ENCODE measurements around the gene CPT1C.

CPT1C gene

GRCh38 chr19:49664171-49665035 is 26.5 kb upstream of the CPT1C start:
- no peaks in the 10 kb centered on the region for H3K27me3 ChIP-seq (ENCODE audit: insufficient read depth, poor library complexity, severe bottlenecking)
- ATAC-seq (ENCODE audit: low read depth), result peak; percentile 79
- H3K4me1 ChIP-seq (ENCODE audit: insufficient read depth, poor library complexity, severe bottlenecking), result no peaks in the 10 kb centered on the region
- H3K4me3 ChIP-seq (ENCODE audit: severe bottlenecking), result peak overlapping the region; percentile 62
- DNase-seq (ENCODE audit: low spot score), result peak; percentile 97
- H3K36me3 ChIP-seq (ENCODE audit: low read depth), result peaks cover 32% of the 10 kb centered on the region
- peak overlapping the region; percentile 83 for H3K27ac ChIP-seq (ENCODE audit: poor library complexity, severe bottlenecking)
- no peaks in the 10 kb centered on the region for H3K9me3 ChIP-seq (ENCODE audit: severe bottlenecking)
- TF ChIP-seq CTCF (IDR thresholded peaks at IDR 0.05; ENCODE audit: poor library complexity, severe bottlenecking), result no peak

GRCh38 chr19:49665036-49665350 is 25.9 kb upstream of the CPT1C start:
- H3K4me3 ChIP-seq (ENCODE audit: severe bottlenecking), result peak overlapping the region; percentile 62
- ATAC-seq (ENCODE audit: low read depth) (no peak; the same call in 2 of the 3 replicates), DNase-seq (ENCODE audit: low spot score) (no peak)
- H3K36me3 ChIP-seq (ENCODE audit: low read depth), result peaks cover 32% of the 10 kb centered on the region
- no peaks in the 10 kb centered on the region for H3K4me1 ChIP-seq (ENCODE audit: insufficient read depth, poor library complexity, severe bottlenecking)
- TF ChIP-seq CTCF (IDR thresholded peaks at IDR 0.05; ENCODE audit: poor library complexity, severe bottlenecking), result no peak
- H3K27me3 ChIP-seq (ENCODE audit: insufficient read depth, poor library complexity, severe bottlenecking), result no peaks in the 10 kb centered on the region
- H3K9me3 ChIP-seq (ENCODE audit: severe bottlenecking), result no peaks in the 10 kb centered on the region
- H3K27ac ChIP-seq (ENCODE audit: poor library complexity, severe bottlenecking), result peak overlapping the region; percentile 83

- ATAC-seq (ENCODE audit: low read depth) (peak; percentile 79), DNase-seq (ENCODE audit: low spot score) (peak; percentile 96)
- Histone ChIP-seq H3K4me1 (ENCODE audit: insufficient read depth, poor library complexity, severe bottlenecking) (no peaks in the 10 kb centered on the region), H3K27me3 (ENCODE audit: insufficient read depth, poor library complexity, severe bottlenecking) (no peaks in the 10 kb centered on the region), H3K36me3 (ENCODE audit: low read depth) (peaks cover 30% of the 10 kb centered on the region), H3K27ac (ENCODE audit: poor library complexity, severe bottlenecking) (peak within 1 kb of the TSS; percentile 83), H3K4me3 (ENCODE audit: severe bottlenecking) (peak within 1 kb of the TSS; percentile 62), H3K9me3 (ENCODE audit: severe bottlenecking) (no peaks in the 10 kb centered on the region)
- TF ChIP-seq CTCF (IDR thresholded peaks at IDR 0.05; ENCODE audit: poor library complexity, severe bottlenecking), result no peak
These were observed 25.4 kb upstream of the CPT1C start, which contains the start of the genes BCL2L12 and IRF3 for GRCh38 chr19:49665351-49666119. TSS of gene BCL2L12 (plus strand) at chr19:49665933. CDS start at chr19:49666693, 760 bp downstream. TSS of gene IRF3 (minus strand) at chr19:49665857. CDS start at chr19:49664838, 1,019 bp downstream.

GRCh38 chr19:49666120-49666444 is 24.8 kb upstream of the CPT1C start:
- TF ChIP-seq CTCF (IDR thresholded peaks at IDR 0.05; ENCODE audit: poor library complexity, severe bottlenecking), result peak; percentile 6
- Histone ChIP-seq H3K27me3 (ENCODE audit: insufficient read depth, poor library complexity, severe bottlenecking) (no peaks in the 10 kb centered on the region), H3K4me1 (ENCODE audit: insufficient read depth, poor library complexity, severe bottlenecking) (no peaks in the 10 kb centered on the region), H3K36me3 (ENCODE audit: low read depth) (peaks cover 29% of the 10 kb centered on the region), H3K4me3 (ENCODE audit: severe bottlenecking) (peak overlapping the region; percentile 62), H3K27ac (ENCODE audit: poor library complexity, severe bottlenecking) (peak overlapping the region; percentile 83), H3K9me3 (ENCODE audit: severe bottlenecking) (no peaks in the 10 kb centered on the region)
- peak; percentile 6; the same call in 2 of the 3 replicates for ATAC-seq (ENCODE audit: low read depth)
- DNase-seq (ENCODE audit: low spot score), result no peak
